RWPE2 (cell line): ENCODE data around the gene OR51M1.
"Not testable (repeated sequence)": the region's sequence is repeated elsewhere in the genome, so short reads cannot be mapped to it uniquely, and the experiment has no call there.

Experiments
- ATAC-seq: fragments of 200-7000 bp; cut with Tn5 transposase; 3 replicates; pipeline ENCODE4 v1.9.1; 2021; ENCODE audit warnings: low read depth
- DNase-seq: peaks from one replicate; pipeline ENCODE4 v3.0.0-alpha.2; 2020; ENCODE audit warnings: low spot score
- H3K27ac ChIP-seq: fragments of 450-650 bp; 2 replicates; pipeline ENCODE4 v1.5.1; 2017; ENCODE audit warnings: mild to moderate bottlenecking; ENCODE audit not compliant: poor library complexity, severe bottlenecking
- H3K27me3 ChIP-seq: fragments of 250-450 bp; sonication (Bioruptor Pico); 2 replicates; pipeline ENCODE4 v1.5.1; 2021; ENCODE audit warnings: mild to moderate bottlenecking, moderate library complexity; ENCODE audit not compliant: insufficient read depth, poor library complexity, severe bottlenecking
- H3K36me3 ChIP-seq: fragments of 250-450 bp; sonication (Bioruptor Pico); 2 replicates; pipeline ENCODE4 v1.5.1; 2020; ENCODE audit warnings: low read depth, mild to moderate bottlenecking, moderate library complexity
- H3K4me1 ChIP-seq: fragments of 250-450 bp; sonication (Bioruptor Pico); 2 replicates; pipeline ENCODE4 v1.5.1; 2021; ENCODE audit warnings: mild to moderate bottlenecking, moderate library complexity; ENCODE audit not compliant: insufficient read depth, poor library complexity, severe bottlenecking
- H3K4me3 ChIP-seq: fragments of 250-450 bp; sonication (Bioruptor Pico); 2 replicates; pipeline ENCODE4 v1.5.1; 2021; ENCODE audit warnings: mild to moderate bottlenecking, moderate library complexity; ENCODE audit not compliant: severe bottlenecking
- H3K9me3 ChIP-seq: fragments of 250-450 bp; sonication (Bioruptor Pico); 2 replicates; pipeline ENCODE4 v1.5.1; 2021; ENCODE audit warnings: mild to moderate bottlenecking, moderate library complexity; ENCODE audit not compliant: severe bottlenecking
- CTCF ChIP-seq: fragments of 450-650 bp; IDR thresholded peaks from one replicate; pipeline ENCODE4 v1.5.1; 2017; ENCODE audit warnings: mild to moderate bottlenecking, moderate library complexity; ENCODE audit not compliant: poor library complexity, severe bottlenecking

The OR51M1 gene

DNA sequence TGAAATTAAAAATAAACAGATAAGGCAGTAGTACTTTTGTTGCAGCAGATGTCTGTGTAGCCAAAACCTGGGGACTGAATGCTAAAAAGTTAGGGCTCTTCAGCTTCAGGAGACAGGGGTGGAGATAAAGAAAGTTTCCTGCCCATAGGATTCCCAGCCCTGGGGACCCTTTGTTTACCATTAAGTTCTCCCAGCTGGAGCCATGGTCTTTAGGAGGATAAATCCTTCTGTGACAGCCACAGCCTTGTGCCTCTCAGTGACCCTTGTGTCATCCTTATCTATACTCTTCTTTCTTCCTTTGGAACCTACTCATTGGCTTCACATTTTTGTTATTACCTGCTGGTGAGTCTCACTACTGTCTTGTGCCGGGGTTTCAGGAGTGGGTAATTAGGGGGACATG is at the start of gene OR51M1:
Gene OR51M1 (plus strand): TSS at position 237 of the 400 bp plus-strand sequence. CDS start 5,587 bp downstream, outside the sequence.
- Histone ChIP-seq H3K4me3 (no peak within 1 kb of the TSS), H3K36me3 (no peaks in the 10 kb centered on the region), H3K27me3 (no peaks in the 10 kb centered on the region), H3K27ac (no peak within 1 kb of the TSS), H3K9me3 (no peaks in the 10 kb centered on the region), H3K4me1 (no peaks in the 10 kb centered on the region)
- DNase-seq (no peak), ATAC-seq (no peak)
- TF ChIP-seq CTCF, result no peak

- ATAC-seq (no peak), DNase-seq (no peak)
- Histone ChIP-seq H3K27ac (no peak overlapping the region), H3K9me3 (no peaks in the 10 kb centered on the region), H3K4me3 (no peak overlapping the region), H3K4me1 (no peaks in the 10 kb centered on the region), H3K36me3 (no peaks in the 10 kb centered on the region), H3K27me3 (no peaks in the 10 kb centered on the region)
- TF ChIP-seq CTCF, result no peak
Observed at GRCh38 chr11:5335170-5335569, 48.4 kb upstream of the OR51M1 start.

- no peak for TF ChIP-seq CTCF
- DNase-seq, result no peak
- H3K4me1 ChIP-seq, result no peaks in the 10 kb centered on the region
- no peaks in the 10 kb centered on the region for H3K36me3 ChIP-seq
- ATAC-seq, result no peak
- H3K27ac ChIP-seq, result no peak overlapping the region
- H3K4me3 ChIP-seq, result no peak overlapping the region
- H3K9me3 ChIP-seq, result no peaks in the 10 kb centered on the region
- no peaks in the 10 kb centered on the region for H3K27me3 ChIP-seq
Observed at GRCh38 chr11:5336331-5336730, 47.3 kb upstream of the OR51M1 start.

DNA sequence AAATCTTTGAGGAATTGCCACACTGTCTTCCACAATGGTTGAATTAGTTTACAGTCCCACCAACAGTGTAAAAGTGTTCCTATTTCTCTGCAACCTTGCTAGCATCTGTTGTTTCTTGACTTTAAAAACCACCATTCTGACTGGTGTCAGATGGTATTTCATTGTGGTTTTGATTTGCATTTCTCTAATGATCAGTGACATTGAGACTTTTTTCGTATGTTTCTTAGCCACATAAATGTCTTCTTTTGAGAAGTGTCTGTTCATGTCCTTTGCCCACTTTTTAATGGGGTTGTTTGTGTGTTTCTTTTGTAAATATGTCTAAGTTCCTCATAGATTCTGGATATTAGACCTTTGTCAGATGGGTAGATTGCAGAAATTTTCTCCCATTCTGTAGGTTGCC is 46.4 kb upstream of the OR51M1 start:
- not testable (repeated sequence) for H3K27ac ChIP-seq, H3K27me3 ChIP-seq, H3K9me3 ChIP-seq, DNase-seq, H3K4me3 ChIP-seq, H3K36me3 ChIP-seq, ATAC-seq, H3K4me1 ChIP-seq

GRCh38 chr11:5339771-5340322 is 43.8 kb upstream of the OR51M1 start:
- ATAC-seq, result no peak
- Histone ChIP-seq H3K27ac (no peak overlapping the region), H3K4me1 (no peaks in the 10 kb centered on the region), H3K9me3 (no peaks in the 10 kb centered on the region), H3K36me3 (no peaks in the 10 kb centered on the region), H3K4me3 (no peak overlapping the region), H3K27me3 (peaks cover 3% of the 10 kb centered on the region)
- no peak for DNase-seq
- TF ChIP-seq CTCF, result no peak
